ENCODE data around the gene CDH20. TPM values are rescaled to one million over a fixed set of nuclear protein-coding genes. Genes with fewer than 3 reads are reported as not detected.

CDH20 gene
- total RNA-seq, 2 experiments from 2014 or later: 0.05 to 0.09 TPM

- Mint-ChIP-seq H3K27me3 (peaks cover 6% of the 10 kb centered on the region), H3K9me3 (ENCODE audit: low read depth) (no peaks in the 10 kb centered on the region), H3K36me3 (ENCODE audit: low read depth) (no peaks in the 10 kb centered on the region), H3K4me1 (no peaks in the 10 kb centered on the region), H3K27ac (no peak overlapping the region), H3K4me3 (no peak overlapping the region)
- intact Hi-C loops (cut with DNase I, micrococcal nuclease): loop anchor here in 1 of 2 experiments (5.0 kb wide), 1 partner anchor 358 kb away; no protein-coding TSS in a partner anchor
- ATAC-seq: no peak
- ChIA-PET CTCF (no interaction called here), POLR2A (no interaction called here)
- no peak for DNase-seq
Observed at GRCh38 chr18:61544178-61544577, 210.9 kb downstream of the CDH20 start.

- no peaks in the 10 kb centered on the region for H3K4me1 Mint-ChIP-seq
- DNase-seq: no peak
- CTCF ChIA-PET: no interaction called here
- H3K27me3 Mint-ChIP-seq: peaks cover 6% of the 10 kb centered on the region
- H3K4me3 Mint-ChIP-seq: no peak overlapping the region
- no peaks in the 10 kb centered on the region for H3K9me3 Mint-ChIP-seq (ENCODE audit: low read depth)
- H3K27ac Mint-ChIP-seq: no peak overlapping the region
- no peaks in the 10 kb centered on the region for H3K36me3 Mint-ChIP-seq (ENCODE audit: low read depth)
- POLR2A ChIA-PET: no interaction called here
- intact Hi-C loops (cut with DNase I, micrococcal nuclease): no loop called here
- no peak for ATAC-seq
Observed at GRCh38 chr18:61545281-61546245, 212.3 kb downstream of the CDH20 start.

- no peaks in the 10 kb centered on the region for H3K9me3 Mint-ChIP-seq (ENCODE audit: low read depth)
- intact Hi-C loops (cut with DNase I, micrococcal nuclease): no loop called here
- no peak overlapping the region for H3K27ac Mint-ChIP-seq
- CTCF ChIA-PET: no interaction called here
- no peaks in the 10 kb centered on the region for H3K36me3 Mint-ChIP-seq (ENCODE audit: low read depth)
- peaks cover 6% of the 10 kb centered on the region for H3K27me3 Mint-ChIP-seq
- ATAC-seq (no peak), DNase-seq (no peak)
- H3K4me3 Mint-ChIP-seq: no peak overlapping the region
- POLR2A ChIA-PET: no interaction called here
- H3K4me1 Mint-ChIP-seq: no peaks in the 10 kb centered on the region
Observed at GRCh38 chr18:61546590-61546989, 213.4 kb downstream of the CDH20 start.

GRCh38 chr18:61549416-61549815, 216.2 kb downstream of the CDH20 start:
- ATAC-seq: no peak
- H3K4me1 Mint-ChIP-seq: peaks cover 3% of the 10 kb centered on the region
- POLR2A ChIA-PET: no interaction called here
- H3K27ac Mint-ChIP-seq: no peak overlapping the region
- DNase-seq: no peak
- CTCF ChIA-PET: interaction anchor here (0.7 to 1.0 kb wide), 2 partner anchors 581 to 1980 kb away, joined by 3 read pairs; no protein-coding TSS in a partner anchor
- no peak overlapping the region for H3K4me3 Mint-ChIP-seq
- no peaks in the 10 kb centered on the region for H3K9me3 Mint-ChIP-seq (ENCODE audit: low read depth)
- H3K36me3 Mint-ChIP-seq (ENCODE audit: low read depth): no peaks in the 10 kb centered on the region
- peaks cover 8% of the 10 kb centered on the region for H3K27me3 Mint-ChIP-seq
- intact Hi-C loops (cut with DNase I, micrococcal nuclease): no loop called here

GRCh38 chr18:61549889-61550288, 216.7 kb downstream of the CDH20 start:
- no peak overlapping the region for H3K4me3 Mint-ChIP-seq
- H3K4me1 Mint-ChIP-seq: peaks cover 6% of the 10 kb centered on the region
- H3K9me3 Mint-ChIP-seq (ENCODE audit: low read depth): no peaks in the 10 kb centered on the region
- POLR2A ChIA-PET: no interaction called here
- no peak for ATAC-seq
- intact Hi-C loops (cut with DNase I, micrococcal nuclease): loop anchor here in 1 of 2 experiments (5.0 kb wide), 1 partner anchor 342 kb away; the partner anchor contains the start of gene RNF152
- DNase-seq: no peak
- CTCF ChIA-PET: interaction anchor here (0.7 to 1.0 kb wide), 2 partner anchors 581 to 1980 kb away, joined by 3 read pairs; no protein-coding TSS in a partner anchor
- peaks cover 8% of the 10 kb centered on the region for H3K27me3 Mint-ChIP-seq
- H3K36me3 Mint-ChIP-seq (ENCODE audit: low read depth): no peaks in the 10 kb centered on the region
- H3K27ac Mint-ChIP-seq: no peak overlapping the region

GRCh38 chr18:61551586-61551985, 218.4 kb downstream of the CDH20 start:
- Mint-ChIP-seq H3K27me3 (peaks cover 10% of the 10 kb centered on the region), H3K4me1 (peaks cover 11% of the 10 kb centered on the region), H3K36me3 (ENCODE audit: low read depth) (no peaks in the 10 kb centered on the region), H3K27ac (no peak overlapping the region), H3K4me3 (no peak overlapping the region), H3K9me3 (ENCODE audit: low read depth) (no peaks in the 10 kb centered on the region)
- no peak for ATAC-seq
- intact Hi-C loops (cut with DNase I, micrococcal nuclease): loop anchor here in 1 of 2 experiments (1.0 to 5.0 kb wide), 2 partner anchors 341 to 580 kb away; partner anchors contain the start of gene RNF152
- DNase-seq: peak; percentile 10
- ChIA-PET POLR2A (no interaction called here), CTCF (interaction anchor here (0.8 to 1.4 kb wide), 6 partner anchors 17 to 581 kb away, joined by 3 to 5 read pairs (median 4); no protein-coding TSS in a partner anchor)

GRCh38 chr18:61553045-61553659, 219.9 kb downstream of the CDH20 start:
- POLR2A ChIA-PET: no interaction called here
- no peak for DNase-seq
- Mint-ChIP-seq H3K27me3 (peaks cover 10% of the 10 kb centered on the region), H3K27ac (no peak overlapping the region), H3K9me3 (ENCODE audit: low read depth) (no peaks in the 10 kb centered on the region), H3K36me3 (ENCODE audit: low read depth) (no peaks in the 10 kb centered on the region), H3K4me3 (no peak overlapping the region), H3K4me1 (peaks cover 11% of the 10 kb centered on the region)
- intact Hi-C loops (cut with DNase I, micrococcal nuclease): loop anchor here in 1 of 2 experiments (5.0 kb wide), 1 partner anchor 339 kb away; the partner anchor contains the start of gene RNF152
- ATAC-seq: no peak
- CTCF ChIA-PET: interaction anchor here (0.7 to 1.4 kb wide), 4 partner anchors 12 to 231 kb away, joined by 3 to 5 read pairs (median 3); no protein-coding TSS in a partner anchor

- H3K4me1 Mint-ChIP-seq: peaks cover 11% of the 10 kb centered on the region
- peak overlapping the region; percentile 65 for H3K4me3 Mint-ChIP-seq
- peaks cover 10% of the 10 kb centered on the region for H3K27me3 Mint-ChIP-seq
- CTCF ChIA-PET: interaction anchor here (0.6 to 1.5 kb wide), 3 partner anchors 42 to 577 kb away, joined by 3 to 7 read pairs (median 3); no protein-coding TSS in a partner anchor
- H3K27ac Mint-ChIP-seq: peak overlapping the region; percentile 70
- POLR2A ChIA-PET: no interaction called here
- H3K9me3 Mint-ChIP-seq (ENCODE audit: low read depth): no peaks in the 10 kb centered on the region
- peak; percentile 47 for ATAC-seq
- peak; percentile 58 for DNase-seq
- intact Hi-C loops (cut with DNase I, micrococcal nuclease): loop anchor here in 1 of 2 experiments (5.0 kb wide), 1 partner anchor 338 kb away; the partner anchor contains the start of gene RNF152
- H3K36me3 Mint-ChIP-seq (ENCODE audit: low read depth): no peaks in the 10 kb centered on the region
Observed at GRCh38 chr18:61554117-61554776, 221.0 kb downstream of the CDH20 start.

GRCh38 chr18:61554946-61555361, 221.7 kb downstream of the CDH20 start:
- H3K4me1 Mint-ChIP-seq: peaks cover 11% of the 10 kb centered on the region
- ChIA-PET CTCF (interaction anchor here (1.5 kb wide), 1 partner anchor 577 kb away, joined by 7 read pairs; no protein-coding TSS in a partner anchor), POLR2A (interaction anchor here (0.6 kb wide), 1 partner anchor 11 kb away, joined by 4 read pairs; no protein-coding TSS in a partner anchor)
- peak overlapping the region; percentile 70 for H3K27ac Mint-ChIP-seq
- H3K27me3 Mint-ChIP-seq: peaks cover 10% of the 10 kb centered on the region
- H3K9me3 Mint-ChIP-seq (ENCODE audit: low read depth): peaks cover 4% of the 10 kb centered on the region
- no peaks in the 10 kb centered on the region for H3K36me3 Mint-ChIP-seq (ENCODE audit: low read depth)
- intact Hi-C loops (cut with DNase I, micrococcal nuclease): loop anchor here in 1 of 2 experiments (5.0 kb wide), 1 partner anchor 337 kb away; the partner anchor contains the start of gene RNF152
- ATAC-seq: peak; percentile 73
- DNase-seq: peak; percentile 7
- H3K4me3 Mint-ChIP-seq: peak overlapping the region; percentile 65

GRCh38 chr18:61556316-61556715, 223.1 kb downstream of the CDH20 start:
- Mint-ChIP-seq H3K4me3 (no peak overlapping the region), H3K36me3 (ENCODE audit: low read depth) (no peaks in the 10 kb centered on the region), H3K4me1 (peaks cover 11% of the 10 kb centered on the region), H3K9me3 (ENCODE audit: low read depth) (peaks cover 4% of the 10 kb centered on the region), H3K27me3 (peaks cover 10% of the 10 kb centered on the region), H3K27ac (no peak overlapping the region)
- intact Hi-C loops (cut with DNase I, micrococcal nuclease): no loop called here
- ChIA-PET POLR2A (no interaction called here), CTCF (interaction anchor here (0.7 kb wide), 1 partner anchor 98 kb away, joined by 3 read pairs; no protein-coding TSS in a partner anchor)
- no peak for DNase-seq
- ATAC-seq: no peak

- H3K9me3 Mint-ChIP-seq (ENCODE audit: low read depth): peaks cover 5% of the 10 kb centered on the region
- H3K27me3 Mint-ChIP-seq: peaks cover 11% of the 10 kb centered on the region
- peaks cover 11% of the 10 kb centered on the region for H3K4me1 Mint-ChIP-seq
- DNase-seq (no peak), ATAC-seq (no peak)
- ChIA-PET CTCF (no interaction called here), POLR2A (no interaction called here)
- H3K4me3 Mint-ChIP-seq: no peak overlapping the region
- H3K36me3 Mint-ChIP-seq (ENCODE audit: low read depth): no peaks in the 10 kb centered on the region
- intact Hi-C loops (cut with DNase I, micrococcal nuclease): no loop called here
- no peak overlapping the region for H3K27ac Mint-ChIP-seq
Observed at GRCh38 chr18:61556862-61557261, 223.6 kb downstream of the CDH20 start.

Data from activated CD4-positive, alpha-beta T cell treated with anti-CD3 and anti-CD28 coated beads for 36 hours (primary cell).